ENCODE measurements around the gene TMEM184A. TPM values are rescaled to one million over a fixed set of nuclear protein-coding genes. Genes with fewer than 3 reads are reported as not detected.

The TMEM184A gene
- total and polyA plus RNA-seq, 2 experiments from 2014 or later = 0.18 to 0.66 TPM

DNA sequence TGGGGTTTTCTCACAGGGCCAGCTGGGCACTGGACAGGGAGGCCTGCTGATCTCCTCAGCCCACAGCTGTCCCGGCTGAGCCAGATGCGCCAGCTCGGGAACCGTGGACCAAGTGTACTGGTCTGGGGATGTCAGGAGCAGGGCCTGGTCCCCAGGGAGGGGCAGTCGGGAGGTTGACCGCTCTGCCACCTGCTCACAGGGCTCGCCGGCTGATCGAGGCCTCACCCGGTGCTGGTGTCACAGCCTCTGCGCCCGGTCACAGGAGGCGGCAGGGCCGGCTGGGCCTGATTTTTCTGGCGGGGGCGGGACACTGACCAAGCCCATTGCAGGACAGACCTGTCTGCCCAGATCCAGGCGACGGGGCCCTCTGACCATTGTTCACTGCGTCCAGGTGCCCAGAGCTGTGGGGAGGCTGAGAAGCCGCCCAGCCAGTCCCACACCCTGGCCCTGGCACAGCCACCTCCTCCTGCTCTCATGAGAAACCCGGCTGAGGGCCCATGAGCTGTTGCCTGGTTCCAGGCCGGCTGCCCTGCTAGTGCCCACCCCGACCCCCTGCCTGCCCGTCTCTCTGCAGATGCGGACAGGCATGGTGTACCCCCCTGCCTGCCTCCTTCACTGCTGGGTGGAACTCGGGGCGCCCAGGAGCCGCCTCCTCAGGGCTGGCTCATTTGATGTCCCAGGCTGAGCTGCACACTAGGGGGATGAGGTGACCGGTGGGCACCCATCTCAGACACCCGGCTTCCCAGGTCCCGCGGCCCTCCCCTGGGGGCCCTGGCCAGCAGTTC is 3.0 kb upstream of the TMEM184A start:
- H3K4me1 ChIP-seq (ENCODE audit: insufficient read depth) = peaks cover 9% of the 10 kb centered on the region; the same call in 1 of the 2 replicates
- no peak overlapping the region for H2AFZ ChIP-seq
- H3K4me3 ChIP-seq = no peak overlapping the region

More for the DNA sequence above, 3.0 kb upstream of the TMEM184A start:
- Histone ChIP-seq H3K4me2 (no peak overlapping the region), H4K20me1 (replicated peaks; ENCODE audit: insufficient read depth) (no peaks in the 10 kb centered on the region), H3K79me2 (replicated peaks; ENCODE audit: insufficient read depth) (no peaks in the 10 kb centered on the region), H3K27ac (ENCODE audit: low read depth) (no peak overlapping the region), H3K36me3 (ENCODE audit: insufficient read depth) (no peaks in the 10 kb centered on the region), H3K27me3 (ENCODE audit: insufficient read depth) (no peaks in the 10 kb centered on the region), H3F3A (replicated peaks; ENCODE audit: low read depth) (no peaks in the 10 kb centered on the region), H3K9me2 (ENCODE audit: insufficient read depth) (no peaks in the 10 kb centered on the region)
- Mint-ChIP-seq H3K4me1 (peaks cover 11% of the 10 kb centered on the region), H3K27me3 (ENCODE audit: insufficient read depth, low read depth, poor library complexity) (peaks cover 5% of the 10 kb centered on the region), H3K27ac (no peak overlapping the region), H3K9me3 (no peaks in the 10 kb centered on the region), H3K4me3 (no peak overlapping the region), H3K36me3 (ENCODE audit: low read depth) (no peaks in the 10 kb centered on the region)
- TF ChIP-seq ZNF331 (CRISPR knock-in tag; IDR thresholded peaks at IDR 0.05; ENCODE audit: low read depth) (no peak), EZH2 (IDR thresholded peaks at IDR 0.05; ENCODE audit: low read depth, unreplicated experiment) (no peak), JUNB (IDR thresholded peaks at IDR 0.05; ENCODE audit: unreplicated experiment) (no peak), POLR2AphosphoS5 (IDR thresholded peaks at IDR 0.05; ENCODE audit: low read depth) (no peak), EZH2phosphoT487 (IDR thresholded peaks at IDR 0.05; ENCODE audit: unreplicated experiment) (no peak), CTCF (conservative IDR thresholded peaks at IDR 0.05; ENCODE audit: low read depth in 2 of 2) (no peak)
- TF ChIP-seq, protein P1, sequence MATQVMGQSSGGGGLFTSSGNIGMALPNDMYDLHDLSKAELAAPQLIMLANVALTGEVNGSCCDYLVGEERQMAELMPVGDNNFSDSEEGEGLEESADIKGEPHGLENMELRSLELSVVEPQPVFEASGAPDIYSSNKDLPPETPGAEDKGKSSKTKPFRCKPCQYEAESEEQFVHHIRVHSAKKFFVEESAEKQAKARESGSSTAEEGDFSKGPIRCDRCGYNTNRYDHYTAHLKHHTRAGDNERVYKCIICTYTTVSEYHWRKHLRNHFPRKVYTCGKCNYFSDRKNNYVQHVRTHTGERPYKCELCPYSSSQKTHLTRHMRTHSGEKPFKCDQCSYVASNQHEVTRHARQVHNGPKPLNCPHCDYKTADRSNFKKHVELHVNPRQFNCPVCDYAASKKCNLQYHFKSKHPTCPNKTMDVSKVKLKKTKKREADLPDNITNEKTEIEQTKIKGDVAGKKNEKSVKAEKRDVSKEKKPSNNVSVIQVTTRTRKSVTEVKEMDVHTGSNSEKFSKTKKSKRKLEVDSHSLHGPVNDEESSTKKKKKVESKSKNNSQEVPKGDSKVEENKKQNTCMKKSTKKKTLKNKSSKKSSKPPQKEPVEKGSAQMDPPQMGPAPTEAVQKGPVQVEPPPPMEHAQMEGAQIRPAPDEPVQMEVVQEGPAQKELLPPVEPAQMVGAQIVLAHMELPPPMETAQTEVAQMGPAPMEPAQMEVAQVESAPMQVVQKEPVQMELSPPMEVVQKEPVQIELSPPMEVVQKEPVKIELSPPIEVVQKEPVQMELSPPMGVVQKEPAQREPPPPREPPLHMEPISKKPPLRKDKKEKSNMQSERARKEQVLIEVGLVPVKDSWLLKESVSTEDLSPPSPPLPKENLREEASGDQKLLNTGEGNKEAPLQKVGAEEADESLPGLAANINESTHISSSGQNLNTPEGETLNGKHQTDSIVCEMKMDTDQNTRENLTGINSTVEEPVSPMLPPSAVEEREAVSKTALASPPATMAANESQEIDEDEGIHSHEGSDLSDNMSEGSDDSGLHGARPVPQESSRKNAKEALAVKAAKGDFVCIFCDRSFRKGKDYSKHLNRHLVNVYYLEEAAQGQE (IDR thresholded peaks at IDR 0.05; ENCODE audit: unreplicated experiment) = no peak
- ATAC-seq = no peak
- no peak for DNase-seq (ENCODE audit: low spot score)
